Activated effector memory CD4-positive, alpha-beta T cell treated with Interleukin-2 at 50 U/mL for 16 hours (primary cell): ENCODE data around the gene MAGIX.
"Not testable (repeated sequence)": the region's sequence is repeated elsewhere in the genome, so short reads cannot be mapped to it uniquely, and the experiment has no call there.

Experiments used
- DNase-seq: peaks from one replicate; pipeline ENCODE4 v3.0.0-alpha.2; 2020

The MAGIX gene

GRCh38 chrX:49162620-49163019, at the start of gene MAGIX:
TSS of gene MAGIX (plus strand) at chrX:49162758. CDS start at chrX:49162890, 132 bp downstream.
- DNase-seq, result no peak

GRCh38 chrX:49116076-49116475, 46.5 kb upstream of the MAGIX start:
- DNase-seq, result no peak

- DNase-seq, result no peak
These were observed 45.8 kb upstream of the MAGIX start for GRCh38 chrX:49116716-49117115.

GRCh38 chrX:49117581-49117980, 45.0 kb upstream of the MAGIX start:
- DNase-seq, result no peak

GRCh38 chrX:49120091-49120490, 42.5 kb upstream of the MAGIX start:
- no peak for DNase-seq

- no peak for DNase-seq
These were observed 40.1 kb upstream of the MAGIX start for GRCh38 chrX:49122499-49122898.

- not testable (repeated sequence) for DNase-seq
These were observed 34.8 kb upstream of the MAGIX start for GRCh38 chrX:49127742-49128258.

DNA sequence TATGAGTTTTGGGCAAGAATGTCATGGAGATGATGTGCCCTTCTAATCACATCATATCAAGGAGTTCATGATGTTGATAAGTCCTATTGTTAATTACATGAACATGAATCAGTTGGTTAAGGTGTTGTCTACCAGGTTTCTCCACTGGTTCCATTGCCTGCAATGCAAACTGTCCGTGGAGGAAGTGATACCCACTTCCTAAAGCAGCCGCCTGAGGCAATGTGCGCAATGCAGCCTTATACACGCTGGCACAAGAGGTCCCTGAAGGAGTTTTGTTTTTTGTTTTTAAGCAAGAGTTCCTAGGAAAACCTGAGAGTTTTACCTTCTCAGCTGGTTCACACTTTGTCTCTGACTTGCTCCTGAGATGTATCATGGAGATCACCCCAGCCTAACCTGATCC, 33.1 kb upstream of the MAGIX start:
- DNase-seq, result no peak

DNA sequence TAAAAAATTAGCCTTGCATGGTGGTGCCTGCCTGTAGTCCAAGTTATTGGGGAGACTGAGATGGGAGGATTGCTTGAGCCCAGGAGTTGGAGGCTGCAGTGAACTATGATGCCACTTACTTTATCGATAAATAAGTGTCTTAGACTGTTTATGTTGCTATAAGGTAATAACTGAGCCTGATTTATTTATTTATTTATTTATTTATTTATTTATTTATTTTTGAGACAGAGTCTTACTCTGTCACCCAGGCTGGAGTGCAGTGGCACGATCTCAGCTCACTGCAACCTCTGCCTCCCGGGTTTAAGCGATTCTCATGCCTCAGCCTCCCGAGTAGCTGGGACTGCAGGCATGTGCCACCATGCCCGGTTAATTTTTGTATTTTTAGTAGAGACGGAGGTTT, 30.3 kb upstream of the MAGIX start:
- DNase-seq, result not testable (repeated sequence)

GRCh38 chrX:49133759-49134158, 28.8 kb upstream of the MAGIX start:
- no peak for DNase-seq

DNA sequence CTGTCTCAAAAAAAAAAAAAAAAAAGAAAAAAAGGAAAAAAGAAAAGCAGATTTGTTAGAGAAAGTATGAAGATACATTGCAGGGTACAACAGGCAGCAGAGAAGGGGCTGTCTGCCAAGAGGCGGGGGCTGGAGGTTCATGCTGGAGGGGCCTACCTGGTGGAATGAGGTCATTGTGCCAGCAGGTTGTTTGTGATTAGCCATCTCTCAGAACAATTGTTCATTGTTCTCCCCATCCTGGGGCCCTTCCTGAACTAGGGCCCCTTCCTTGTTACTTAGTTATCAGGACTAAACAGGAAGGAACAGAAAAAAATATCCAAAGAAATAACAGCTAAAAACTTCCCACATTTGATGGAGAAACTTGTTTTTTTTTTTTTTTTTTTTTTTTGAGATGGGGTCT, 25.1 kb upstream of the MAGIX start:
- no peak for DNase-seq

- no peak for DNase-seq
These were observed 22.8 kb upstream of the MAGIX start for GRCh38 chrX:49139713-49140112.

- DNase-seq, result not testable (repeated sequence)
These were observed 20.3 kb upstream of the MAGIX start for GRCh38 chrX:49142264-49142663.

- DNase-seq, result not testable (repeated sequence)
These were observed 19.4 kb upstream of the MAGIX start for GRCh38 chrX:49143154-49143553.

DNA sequence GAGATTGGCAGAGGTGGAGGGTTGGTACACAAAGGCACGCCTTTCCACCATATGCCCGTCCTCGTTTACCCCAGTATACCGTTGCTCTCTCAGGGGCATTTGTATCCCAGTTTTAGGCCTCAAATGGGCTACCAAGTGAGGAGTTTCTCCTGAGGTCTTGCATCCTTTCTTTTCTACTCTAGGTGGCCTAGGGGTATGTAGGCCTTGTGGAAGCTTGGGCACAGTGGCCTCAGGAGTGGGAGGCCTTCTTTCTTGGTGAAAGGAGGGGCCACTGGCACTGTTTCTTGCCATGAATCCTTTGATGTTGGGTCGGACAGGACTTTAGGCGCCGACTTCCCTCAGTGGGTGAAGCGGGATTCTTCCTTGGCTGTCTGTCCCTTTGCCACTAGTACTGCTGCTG, 15.3 kb upstream of the MAGIX start:
- DNase-seq, result no peak

DNA sequence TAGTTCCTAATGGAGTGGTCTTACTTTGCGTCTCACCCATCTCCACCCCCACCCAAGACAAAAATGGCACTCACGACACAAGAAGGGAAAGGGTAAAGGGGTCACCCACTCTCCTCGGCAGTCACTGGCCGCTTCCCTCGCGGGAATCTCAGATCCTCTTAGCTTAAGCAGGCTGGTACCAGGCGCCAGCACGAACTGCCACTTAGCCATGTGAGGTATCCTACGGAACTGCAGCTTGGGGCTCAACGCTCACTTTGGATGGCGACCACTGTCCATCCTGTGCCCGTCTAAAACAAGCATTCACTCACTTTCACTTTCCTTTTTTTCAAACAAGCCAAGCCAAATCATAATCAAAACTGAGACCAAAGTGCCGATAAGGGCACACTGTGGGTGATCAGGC, 14.6 kb upstream of the MAGIX start:
- DNase-seq, result no peak

- not testable (repeated sequence) for DNase-seq
These were observed 14.0 kb upstream of the MAGIX start for GRCh38 chrX:49148390-49149100.

DNA sequence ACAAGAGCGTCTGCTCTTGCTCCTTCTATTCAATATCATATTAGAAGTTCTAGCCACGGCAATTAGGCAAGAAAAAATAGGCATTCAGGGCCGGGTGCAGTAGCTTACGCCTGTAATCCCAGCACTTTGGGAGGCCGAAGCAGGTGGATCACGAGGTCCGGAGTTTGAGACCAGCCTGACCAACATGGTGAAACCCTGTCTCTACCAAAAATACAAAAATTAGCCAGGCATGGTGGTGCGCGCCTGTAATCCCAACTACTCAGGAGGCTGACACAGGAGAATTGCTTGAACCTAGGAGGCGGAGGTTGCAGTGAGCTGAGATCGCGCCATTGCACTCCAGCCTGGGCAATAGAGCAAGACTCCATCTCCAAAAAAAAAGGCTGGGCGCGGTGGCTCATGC, 13.3 kb upstream of the MAGIX start:
- DNase-seq, result not testable (repeated sequence)

DNA sequence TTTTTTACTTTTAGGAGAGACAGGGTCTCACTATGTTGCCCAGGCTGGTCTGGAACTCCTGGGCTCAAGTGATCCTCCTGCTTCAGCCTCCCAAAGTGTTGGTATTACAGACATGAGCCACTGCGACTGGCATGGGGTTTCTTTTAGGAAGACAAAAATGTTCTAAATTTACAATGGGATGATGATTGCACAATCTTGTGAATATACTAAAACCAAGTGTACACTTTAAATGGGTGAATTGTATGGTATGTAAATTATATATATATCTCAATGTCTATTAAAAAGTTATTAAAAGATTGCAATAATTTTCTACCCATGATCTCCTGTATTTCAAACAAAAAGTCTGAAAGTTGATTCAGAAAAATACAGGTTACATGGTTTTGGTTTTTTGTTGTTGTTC, 9.1 kb upstream of the MAGIX start:
- DNase-seq, result no peak

GRCh38 chrX:49155243-49155899, 7.2 kb upstream of the MAGIX start:
- no peak for DNase-seq

DNA sequence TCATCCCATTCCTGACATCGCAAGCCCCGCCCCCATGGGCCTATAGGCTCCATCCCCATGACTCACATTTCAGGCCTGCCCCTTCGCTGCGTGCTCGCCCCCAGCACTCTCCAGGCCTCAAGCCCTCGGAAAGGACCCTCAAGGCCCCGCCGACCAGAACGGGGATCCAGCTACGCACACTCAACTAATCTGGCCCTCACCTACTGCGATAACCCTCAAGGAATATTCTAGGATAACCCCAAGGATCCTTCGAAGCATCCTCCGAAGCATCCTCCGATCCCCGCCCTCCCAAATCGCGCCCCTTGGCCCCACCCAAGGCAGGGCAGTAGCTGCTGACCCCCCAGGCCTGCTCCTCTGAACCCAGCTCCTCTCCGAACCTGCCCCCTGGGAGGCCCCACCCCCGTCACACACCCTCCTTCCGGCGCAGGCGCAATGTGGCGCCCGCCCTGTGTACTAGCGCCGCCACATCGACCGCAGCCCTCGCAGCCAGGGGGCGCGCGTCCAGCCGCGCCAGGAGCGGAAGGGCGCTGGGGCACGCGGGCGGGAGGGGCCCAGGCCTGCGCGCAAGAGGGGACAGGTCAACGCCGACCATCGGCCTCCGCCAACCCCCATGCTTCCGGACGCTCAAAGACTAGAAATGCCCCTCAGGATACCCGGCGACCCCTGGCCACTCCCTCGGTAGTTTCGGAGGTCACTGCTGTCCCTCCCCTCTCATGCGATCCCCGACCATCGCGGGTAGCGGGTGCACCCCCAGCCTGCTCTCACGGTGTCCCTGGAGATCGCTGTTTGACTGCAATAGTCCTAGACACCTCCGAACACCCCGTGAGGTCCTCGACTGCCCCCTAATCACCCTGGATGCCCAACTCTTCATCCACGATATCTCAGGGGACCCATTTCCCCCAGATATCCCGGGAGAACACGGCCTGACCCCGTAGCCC, 6.4 kb upstream of the MAGIX start:
- DNase-seq, result peak; percentile 80

GRCh38 chrX:49157194-49157593, 5.4 kb upstream of the MAGIX start:
- no peak for DNase-seq

DNA sequence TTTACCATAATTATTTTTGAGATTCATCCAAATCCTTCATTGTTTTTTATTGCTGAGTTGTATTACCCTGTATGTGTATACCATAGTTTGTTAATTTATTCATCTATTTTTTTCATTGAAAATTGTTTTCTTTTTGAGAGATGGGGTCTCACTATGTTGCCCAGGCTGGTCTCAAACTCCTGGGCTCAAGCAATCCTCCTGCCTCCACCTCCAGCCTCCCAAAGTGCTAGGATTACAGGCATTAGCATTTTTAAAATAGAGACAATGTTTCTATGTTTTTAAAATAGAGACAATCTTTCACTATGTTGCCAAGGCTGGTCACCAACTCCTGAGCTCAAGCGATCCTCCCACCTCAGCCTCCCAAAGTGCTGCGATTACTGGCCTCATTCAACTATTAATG, 1.6 kb upstream of the MAGIX start:
- DNase-seq, result no peak
